Nephron (organoid): Measurements from ENCODE around the gene GSS.
"Not testable (repeated sequence)": the region's sequence is repeated elsewhere in the genome, so short reads cannot be mapped to it uniquely, and the experiment has no call there.

Experiments used
- H3K27ac Mint-ChIP-seq, 3 experiments: 2 replicates each; pipeline ENCODE4 v1.8.0; 2020; ENCODE audit warnings: mixed read lengths in 3 of 3, mild to moderate bottlenecking in 2 of 3, moderate library complexity in 1 of 3
- H3K27me3 Mint-ChIP-seq: 2 replicates; pipeline ENCODE4 v1.8.0; 2021; ENCODE audit warnings: low read depth, mild to moderate bottlenecking, moderate library complexity, mixed read lengths
- H3K36me3 Mint-ChIP-seq: 2 replicates; pipeline ENCODE4 v1.8.0; 2020; ENCODE audit warnings: low read depth, mixed read lengths
- H3K4me1 Mint-ChIP-seq: 2 replicates; pipeline ENCODE4 v1.8.0; 2020; ENCODE audit warnings: mixed read lengths
- H3K4me3 Mint-ChIP-seq, 3 experiments: 2 replicates each; pipeline ENCODE4 v1.8.0; 2020; ENCODE audit warnings: mild to moderate bottlenecking in 3 of 3, mixed read lengths in 3 of 3, moderate library complexity in 2 of 3
- H3K9me3 Mint-ChIP-seq: 2 replicates; pipeline ENCODE4 v1.8.0; 2020; ENCODE audit warnings: mixed read lengths
- TF ChIP-seq, protein P1 (sequence below), 3 experiments: fragments of 200-600 bp; sonication (generic); IDR thresholded peaks; one replicate each; pipeline ENCODE4 v1.5.0; 2021; ENCODE audit warnings: antibody characterized with exemption in 3 of 3; ENCODE audit not compliant: unreplicated experiment in 3 of 3

The GSS gene

DNA sequence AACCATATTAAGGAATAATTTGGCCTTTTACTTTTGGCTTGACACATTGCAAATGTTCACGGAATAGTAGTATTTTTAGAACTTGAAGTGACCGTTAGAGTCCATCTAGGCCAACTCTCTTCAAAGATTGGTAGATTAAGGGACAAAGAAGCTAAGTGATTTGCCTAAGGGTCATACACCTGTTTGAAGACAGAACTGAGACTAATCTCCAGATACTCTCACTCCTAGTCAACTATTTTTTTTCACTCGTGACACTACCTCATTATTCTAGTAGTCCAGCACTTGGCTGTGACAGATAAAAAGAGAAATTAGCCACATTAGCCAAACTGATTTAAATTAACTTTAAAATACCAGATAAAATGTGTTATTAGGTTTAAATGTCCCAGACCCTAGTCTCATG, 68.6 kb downstream of the GSS start:
- Mint-ChIP-seq H3K4me1 (no peaks in the 10 kb centered on the region), H3K4me3 (no peak overlapping the region), H3K36me3 (peaks cover 15% of the 10 kb centered on the region), H3K9me3 (no peaks in the 10 kb centered on the region), H3K27ac (no peak overlapping the region), H3K27me3 (no peaks in the 10 kb centered on the region)
- TF ChIP-seq, protein P1, sequence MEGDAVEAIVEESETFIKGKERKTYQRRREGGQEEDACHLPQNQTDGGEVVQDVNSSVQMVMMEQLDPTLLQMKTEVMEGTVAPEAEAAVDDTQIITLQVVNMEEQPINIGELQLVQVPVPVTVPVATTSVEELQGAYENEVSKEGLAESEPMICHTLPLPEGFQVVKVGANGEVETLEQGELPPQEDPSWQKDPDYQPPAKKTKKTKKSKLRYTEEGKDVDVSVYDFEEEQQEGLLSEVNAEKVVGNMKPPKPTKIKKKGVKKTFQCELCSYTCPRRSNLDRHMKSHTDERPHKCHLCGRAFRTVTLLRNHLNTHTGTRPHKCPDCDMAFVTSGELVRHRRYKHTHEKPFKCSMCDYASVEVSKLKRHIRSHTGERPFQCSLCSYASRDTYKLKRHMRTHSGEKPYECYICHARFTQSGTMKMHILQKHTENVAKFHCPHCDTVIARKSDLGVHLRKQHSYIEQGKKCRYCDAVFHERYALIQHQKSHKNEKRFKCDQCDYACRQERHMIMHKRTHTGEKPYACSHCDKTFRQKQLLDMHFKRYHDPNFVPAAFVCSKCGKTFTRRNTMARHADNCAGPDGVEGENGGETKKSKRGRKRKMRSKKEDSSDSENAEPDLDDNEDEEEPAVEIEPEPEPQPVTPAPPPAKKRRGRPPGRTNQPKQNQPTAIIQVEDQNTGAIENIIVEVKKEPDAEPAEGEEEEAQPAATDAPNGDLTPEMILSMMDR (IDR thresholded peaks at IDR 0.05; ENCODE audit: unreplicated experiment in 3 of 3): no peak

DNA sequence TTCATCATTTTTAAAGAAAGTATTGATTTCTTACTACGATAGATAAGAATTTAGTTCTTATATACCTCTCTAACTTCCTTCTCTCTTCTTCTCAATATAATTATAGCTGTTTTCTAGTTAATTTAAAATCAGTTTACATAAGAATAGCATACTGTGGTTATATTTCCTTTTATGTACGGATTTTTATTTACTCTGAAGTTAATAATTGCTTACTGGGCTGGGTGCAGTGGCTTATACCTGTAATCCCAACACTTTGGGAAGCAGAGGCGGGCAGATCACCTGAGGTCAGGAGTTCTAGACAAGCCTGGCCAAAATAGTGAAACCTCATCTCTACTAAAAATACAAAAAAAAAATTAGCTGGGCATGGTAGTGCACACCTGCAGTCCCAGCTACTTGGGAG, 69.5 kb downstream of the GSS start:
- peaks cover 15% of the 10 kb centered on the region for H3K36me3 Mint-ChIP-seq
- H3K27ac Mint-ChIP-seq: no peak overlapping the region
- TF ChIP-seq, protein P1 (IDR thresholded peaks at IDR 0.05; ENCODE audit: unreplicated experiment in 3 of 3): no peak
- no peaks in the 10 kb centered on the region for H3K9me3 Mint-ChIP-seq
- H3K4me3 Mint-ChIP-seq: no peak overlapping the region
- H3K4me1 Mint-ChIP-seq: no peaks in the 10 kb centered on the region
- H3K27me3 Mint-ChIP-seq: no peaks in the 10 kb centered on the region

DNA sequence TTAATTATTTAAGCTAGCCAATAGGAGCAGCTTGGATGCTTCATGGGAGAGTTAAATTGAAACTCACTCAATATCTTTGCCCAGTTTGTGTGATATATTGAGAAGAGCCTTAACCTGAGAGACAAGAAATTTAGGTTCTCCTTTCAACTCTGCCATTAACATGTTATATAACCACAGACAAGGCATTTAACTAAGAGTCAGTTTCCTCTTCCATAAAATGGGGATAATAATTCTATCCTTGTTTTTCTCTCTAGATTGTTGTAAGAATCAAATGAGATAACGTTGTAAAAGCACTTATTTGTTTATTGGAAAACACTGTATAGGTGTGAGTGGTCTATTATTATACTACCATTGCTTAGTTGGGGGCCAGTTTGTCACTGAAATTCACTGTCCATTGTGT, 71.3 kb downstream of the GSS start:
- Mint-ChIP-seq H3K4me3 (no peak overlapping the region), H3K9me3 (no peaks in the 10 kb centered on the region), H3K27ac (no peak overlapping the region), H3K27me3 (peaks cover under 1% of the 10 kb centered on the region), H3K36me3 (peaks cover 15% of the 10 kb centered on the region), H3K4me1 (peaks cover 2% of the 10 kb centered on the region)
- TF ChIP-seq, protein P1 (IDR thresholded peaks at IDR 0.05; ENCODE audit: unreplicated experiment in 3 of 3): no peak

DNA sequence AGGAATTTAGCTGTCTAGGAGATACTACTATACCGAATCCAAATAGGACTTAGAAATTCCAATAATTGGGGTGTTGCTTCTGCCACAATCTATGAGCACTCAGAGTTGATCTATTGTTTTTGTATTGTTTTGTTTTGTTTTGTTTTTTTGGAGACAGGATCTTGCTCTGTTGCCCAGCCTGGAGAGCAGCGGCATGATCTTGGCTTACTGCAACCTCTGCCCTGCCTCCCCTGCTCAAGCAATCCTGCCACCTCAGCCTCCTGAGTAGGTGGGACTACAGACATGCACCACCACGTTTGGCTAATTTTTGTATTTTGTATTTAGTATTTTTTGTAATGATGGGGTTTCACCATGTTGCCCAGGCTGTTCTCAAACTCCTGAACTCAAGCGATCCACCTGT, 71.8 kb downstream of the GSS start:
- no peak overlapping the region for H3K4me3 Mint-ChIP-seq

DNA sequence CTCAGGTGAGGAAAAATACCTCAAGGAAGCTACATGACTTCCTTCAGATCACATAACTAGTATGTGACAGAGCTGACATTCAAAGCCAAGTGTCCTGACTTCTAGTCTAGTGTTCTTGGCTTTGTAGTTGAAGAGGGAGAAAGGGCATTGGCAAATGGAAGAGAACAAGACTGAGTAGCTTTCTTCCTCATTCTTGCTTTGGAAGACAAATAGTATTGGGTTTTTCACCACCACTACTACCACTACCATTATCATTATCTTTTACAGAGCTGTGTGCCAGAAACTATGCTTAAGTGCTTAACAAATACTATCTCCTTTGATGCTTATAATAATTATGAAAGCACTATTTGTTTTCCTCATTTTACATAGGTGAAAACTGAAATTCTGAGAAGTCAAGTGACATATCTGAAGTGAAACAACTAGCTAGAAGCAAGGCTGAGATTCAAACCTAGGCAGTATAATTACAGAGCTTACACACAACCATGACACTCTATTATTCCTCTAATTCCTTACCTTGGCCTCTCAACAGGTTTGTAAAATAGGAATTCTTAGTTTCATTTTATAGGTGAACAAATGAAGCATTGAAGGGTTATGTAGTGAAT, 72.4 kb downstream of the GSS start:
- Mint-ChIP-seq H3K27me3 (peaks cover 4% of the 10 kb centered on the region), H3K27ac (no peak overlapping the region), H3K4me3 (no peak overlapping the region), H3K36me3 (peaks cover 10% of the 10 kb centered on the region), H3K9me3 (no peaks in the 10 kb centered on the region), H3K4me1 (peaks cover 6% of the 10 kb centered on the region)
- TF ChIP-seq, protein P1 (IDR thresholded peaks at IDR 0.05; ENCODE audit: unreplicated experiment in 3 of 3): no peak

More for the DNA sequence above, 71.8 kb downstream of the GSS start:
- TF ChIP-seq, protein P1 (IDR thresholded peaks at IDR 0.05; ENCODE audit: unreplicated experiment in 3 of 3): no peak
- H3K9me3 Mint-ChIP-seq: no peaks in the 10 kb centered on the region
- H3K27me3 Mint-ChIP-seq: peaks cover 4% of the 10 kb centered on the region
- no peak overlapping the region for H3K27ac Mint-ChIP-seq
- peaks cover 6% of the 10 kb centered on the region for H3K4me1 Mint-ChIP-seq
- H3K36me3 Mint-ChIP-seq: peaks cover 15% of the 10 kb centered on the region

DNA sequence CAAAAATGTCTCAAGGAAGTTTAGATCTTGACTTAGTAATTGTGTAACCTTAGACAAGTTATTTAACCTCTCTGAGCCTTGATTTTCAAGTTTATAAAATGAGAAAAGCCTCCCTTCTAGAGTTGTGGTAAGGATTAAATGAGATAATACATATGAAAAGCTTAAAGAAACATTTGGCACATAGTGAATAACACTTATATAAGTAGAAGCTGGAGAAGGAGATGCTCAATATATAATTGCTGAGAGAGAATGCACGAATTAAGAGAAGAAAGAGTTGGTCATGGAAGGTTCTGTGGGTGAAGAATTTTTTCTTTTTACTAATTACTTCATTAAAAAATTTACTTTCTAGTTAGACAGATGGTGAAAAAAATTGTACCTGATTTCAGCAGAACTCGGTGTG, 73.9 kb downstream of the GSS start:
- TF ChIP-seq, protein P1 (IDR thresholded peaks at IDR 0.05; ENCODE audit: unreplicated experiment in 3 of 3): no peak
- Mint-ChIP-seq H3K9me3 (no peaks in the 10 kb centered on the region), H3K36me3 (peaks cover 10% of the 10 kb centered on the region), H3K4me3 (peak overlapping the region in 1 of 3 experiments; percentile 5), H3K27me3 (peaks cover 4% of the 10 kb centered on the region), H3K4me1 (peaks cover 12% of the 10 kb centered on the region), H3K27ac (no peak overlapping the region)

DNA sequence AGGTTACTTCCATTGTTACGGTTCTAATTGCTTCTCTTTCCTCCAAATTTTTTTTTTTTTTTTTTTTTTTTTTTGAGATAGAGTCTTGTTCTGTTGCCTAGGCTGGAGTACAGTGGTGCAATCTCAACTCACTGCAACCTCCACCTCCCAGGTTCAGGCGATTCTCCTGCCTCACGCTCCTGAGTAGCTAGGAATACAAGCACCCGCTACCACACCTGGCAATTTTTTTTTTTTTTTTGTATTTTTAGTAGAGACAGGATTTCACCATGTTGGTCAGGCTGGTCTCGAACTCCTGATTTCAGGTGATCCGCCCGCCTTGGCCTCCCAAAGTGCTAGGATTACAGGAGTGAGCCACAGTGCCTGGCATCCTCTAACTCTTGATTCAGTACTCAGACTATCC, 74.6 kb downstream of the GSS start:
- not testable (repeated sequence) for H3K4me3 Mint-ChIP-seq, H3K27me3 Mint-ChIP-seq, H3K36me3 Mint-ChIP-seq, H3K27ac Mint-ChIP-seq, H3K9me3 Mint-ChIP-seq
- H3K4me1 Mint-ChIP-seq: peaks cover 13% of the 10 kb centered on the region
